WTC11 (cell line): Measurements from ENCODE around the gene HYAL2. TPM values are rescaled to one million over a fixed set of nuclear protein-coding genes. Genes with fewer than 3 reads are reported as not detected.
"Not testable (repeated sequence)": the region's sequence is repeated elsewhere in the genome, so short reads cannot be mapped to it uniquely, and the experiment has no call there.

ENCODE experiments used
- ATAC-seq: fragments of 200-7000 bp; cut with Tn5 transposase; 2 replicates; pipeline ENCODE4 v1.10.0; 2021; ENCODE audit warnings: mild to moderate bottlenecking, moderate library complexity
- CTCF ChIA-PET: fragments of 300-600 bp; sonication (Branson Sonifier 250); formaldehyde crosslinking; loops from one replicate; lab custom pipeline; 2021; ENCODE audit warnings: antibody characterized with exemption; lab: Charles Lee
- POLR2A ChIA-PET: fragments of 350-600 bp; sonication (Branson Sonifier 250); formaldehyde crosslinking; loops from one replicate; lab custom pipeline; 2021; ENCODE audit warnings: antibody characterized with exemption; lab: Charles Lee
- DNase-seq: peaks from one replicate; pipeline ENCODE4 v3.0.0; 2021; ENCODE audit warnings: low spot score
- H3K27ac Mint-ChIP-seq: 2 replicates; pipeline ENCODE4 v1.8.0; 2021; ENCODE audit warnings: mixed read lengths
- H3K27me3 Mint-ChIP-seq: 2 replicates; pipeline ENCODE4 v1.8.0; 2021; ENCODE audit warnings: low read depth, mild to moderate bottlenecking, moderate library complexity, mixed read lengths
- H3K36me3 Mint-ChIP-seq: 2 replicates; pipeline ENCODE4 v1.8.0; 2021; ENCODE audit warnings: mixed read lengths
- H3K4me1 Mint-ChIP-seq: 2 replicates; pipeline ENCODE4 v1.8.0; 2022; ENCODE audit warnings: mixed read lengths
- H3K4me3 Mint-ChIP-seq: 2 replicates; pipeline ENCODE4 v1.8.0; 2021; ENCODE audit warnings: mild to moderate bottlenecking, moderate library complexity, mixed read lengths
- H3K9me3 Mint-ChIP-seq: 2 replicates; pipeline ENCODE4 v1.8.0; 2021; ENCODE audit warnings: mixed read lengths
- ARID4B ChIP-seq: sonication (generic); formaldehyde crosslinking; IDR thresholded peaks from 2 replicates; pipeline ENCODE4 v1.8.0; 2023; ENCODE audit warnings: missing genetic modification reagents, mild to moderate bottlenecking, borderline replicate concordance
- CREB1 ChIP-seq: sonication (generic); formaldehyde crosslinking; IDR thresholded peaks from 2 replicates; pipeline ENCODE4 v1.8.0; 2023; ENCODE audit warnings: mild to moderate bottlenecking, missing genetic modification reagents
- CTCF ChIP-seq: fragments of 200-600 bp; IDR thresholded peaks from 2 replicates; pipeline ENCODE4 v1.8.0; 2022; ENCODE audit warnings: antibody characterized with exemption
- E2F1 ChIP-seq: sonication (generic); formaldehyde crosslinking; IDR thresholded peaks from 2 replicates; pipeline ENCODE4 v1.8.0; 2022; ENCODE audit warnings: mild to moderate bottlenecking, missing genetic modification reagents
- ELF4 ChIP-seq: sonication (generic); formaldehyde crosslinking; IDR thresholded peaks from 2 replicates; pipeline ENCODE4 v1.8.1; 2022; ENCODE audit warnings: low read depth, mild to moderate bottlenecking, moderate library complexity, missing genetic modification reagents
- ETV6 ChIP-seq: sonication (generic); formaldehyde crosslinking; IDR thresholded peaks from 2 replicates; pipeline ENCODE4 v1.8.1; 2022; ENCODE audit warnings: mild to moderate bottlenecking, missing genetic modification reagents
- GABPB1 ChIP-seq: sonication (generic); formaldehyde crosslinking; IDR thresholded peaks from 2 replicates; pipeline ENCODE4 v1.8.1; 2023; ENCODE audit warnings: mild to moderate bottlenecking, missing genetic modification reagents
- IRF2 ChIP-seq: sonication (generic); formaldehyde crosslinking; IDR thresholded peaks from 2 replicates; pipeline ENCODE4 v1.8.0; 2022; ENCODE audit warnings: low read depth, missing genetic modification reagents, borderline replicate concordance
- MLX ChIP-seq: sonication (generic); formaldehyde crosslinking; IDR thresholded peaks from 2 replicates; pipeline ENCODE4 v1.8.1; 2023; ENCODE audit warnings: mild to moderate bottlenecking, missing genetic modification reagents, moderate library complexity
- MXD4 ChIP-seq: fragments of 250-450 bp; sonication (Bioruptor Pico); IDR thresholded peaks from 2 replicates; pipeline ENCODE4 v1.8.0; 2021; ENCODE audit warnings: mild to moderate bottlenecking, moderate library complexity, borderline replicate concordance
- NFYB ChIP-seq: sonication (generic); formaldehyde crosslinking; conservative IDR thresholded peaks from 2 replicates; pipeline ENCODE4 v1.8.0; 2022; ENCODE audit warnings: low read depth, missing genetic modification reagents
- SOX15 ChIP-seq: fragments of 250-450 bp; sonication (Bioruptor Pico); IDR thresholded peaks from 2 replicates; pipeline ENCODE4 v1.9.0; 2021; ENCODE audit warnings: mild to moderate bottlenecking
- TCF7 ChIP-seq: sonication (generic); formaldehyde crosslinking; IDR thresholded peaks from 2 replicates; pipeline ENCODE4 v1.8.0; 2022; ENCODE audit warnings: mild to moderate bottlenecking, low read depth, missing genetic modification reagents, moderate library complexity
- ZBTB21 ChIP-seq: sonication (generic); formaldehyde crosslinking; IDR thresholded peaks from 2 replicates; pipeline ENCODE4 v1.8.1; 2023; ENCODE audit warnings: mild to moderate bottlenecking, missing genetic modification reagents, borderline replicate concordance
- ZNF121 ChIP-seq: sonication (generic); formaldehyde crosslinking; IDR thresholded peaks from 2 replicates; pipeline ENCODE4 v1.8.0; 2023; ENCODE audit warnings: missing genetic modification reagents
- total RNA-seq: library from RNA; stranded (reverse); gene quantifications from 3 replicates; pipeline ENCODE4 v1.2.3, GENCODE V29; 2021
- TF ChIP-seq, protein P1 (sequence below): sonication (generic); formaldehyde crosslinking; IDR thresholded peaks from 2 replicates; pipeline ENCODE4 v1.8.0; 2022; ENCODE audit warnings: mild to moderate bottlenecking, missing genetic modification reagents

HYAL2 gene
- total RNA-seq, 1 experiment from 2014 or later, result 58.0 TPM

DNA sequence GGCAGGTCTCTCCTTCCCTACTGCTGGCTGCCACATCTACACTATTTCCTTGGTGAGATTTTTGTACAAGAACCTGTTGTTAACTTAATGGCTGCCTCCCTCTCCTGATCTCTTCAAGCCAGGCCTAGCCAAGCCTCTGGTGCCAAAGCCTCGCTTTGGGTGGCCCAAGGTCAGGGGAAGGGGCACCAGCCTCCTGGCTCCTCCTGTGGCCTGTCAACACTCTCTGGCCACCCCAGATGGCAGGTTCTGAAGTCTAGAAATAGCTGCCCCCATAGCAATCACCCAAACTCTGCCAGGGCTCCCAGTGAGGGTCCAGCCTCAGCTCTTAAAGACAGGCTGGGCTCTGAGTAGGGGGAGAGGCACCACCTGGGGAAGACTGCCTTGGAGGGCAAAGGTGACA lies 35.3 kb downstream of the HYAL2 start (continued):
- TF ChIP-seq ARID4B (CRISPR knock-in tag) (no peak), E2F1 (CRISPR knock-in tag) (no peak)

GRCh38 chr3:50286322-50287227 lies 36.0 kb downstream of the HYAL2 start:
- POLR2A ChIA-PET, result no interaction called here
- CTCF ChIA-PET, result interaction anchor here (0.6 kb wide), 1 partner anchor 23 kb away, joined by 3 read pairs; no protein-coding TSS in a partner anchor
- TF ChIP-seq IRF2 (CRISPR knock-in tag) (no peak), NFYB (CRISPR knock-in tag) (no peak), ELF4 (no peak), MLX (no peak), ETV6 (CRISPR knock-in tag) (no peak), MXD4 (CRISPR knock-in tag) (no peak), GABPB1 (CRISPR knock-in tag) (no peak), SOX15 (CRISPR knock-in tag) (no peak), ZBTB21 (no peak), CTCF (no peak), ZNF121 (CRISPR knock-in tag) (no peak), TCF7 (no peak), CREB1 (CRISPR knock-in tag) (no peak)
- TF ChIP-seq, protein P1, sequence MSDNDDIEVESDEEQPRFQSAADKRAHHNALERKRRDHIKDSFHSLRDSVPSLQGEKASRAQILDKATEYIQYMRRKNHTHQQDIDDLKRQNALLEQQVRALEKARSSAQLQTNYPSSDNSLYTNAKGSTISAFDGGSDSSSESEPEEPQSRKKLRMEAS (CRISPR knock-in tag), result no peak
- ATAC-seq (no peak), DNase-seq (no peak)
- H3K36me3 Mint-ChIP-seq, result peaks cover 21% of the 10 kb centered on the region
- H3K27ac Mint-ChIP-seq, result no peak overlapping the region
- H3K4me1 Mint-ChIP-seq, result peaks cover 5% of the 10 kb centered on the region
- H3K4me3 Mint-ChIP-seq, result no peak overlapping the region
- H3K27me3 Mint-ChIP-seq, result no peaks in the 10 kb centered on the region; the same call in 1 of the 2 replicates
- no peaks in the 10 kb centered on the region for H3K9me3 Mint-ChIP-seq

GRCh38 chr3:50284121-50284520 lies 38.4 kb downstream of the HYAL2 start:
- H3K36me3 Mint-ChIP-seq, result peaks cover 15% of the 10 kb centered on the region
- H3K4me1 Mint-ChIP-seq, H3K27ac Mint-ChIP-seq, H3K4me3 Mint-ChIP-seq, H3K9me3 Mint-ChIP-seq, H3K27me3 Mint-ChIP-seq, ATAC-seq, POLR2A ChIA-PET, DNase-seq: not testable (repeated sequence)
- CTCF ChIA-PET, result interaction anchor here (0.8 to 1.9 kb wide), 2 partner anchors 9 to 15 kb away, joined by 3 to 9 read pairs; partner anchors contain the start of genes HYAL3 and NAA80
